Uterus (tissue), 2 donors: ENCODE data around the gene PRODH2.

Experiments
- POLR2A ChIP-seq, 2 donors: fragments of 450-650 bp; IDR thresholded peaks; one replicate each; pipeline ENCODE4 v1.6.1; 2016; ENCODE audit warnings: antibody characterized with exemption in 2 of 2, mild to moderate bottlenecking in 1 of 2, moderate library complexity in 1 of 2
- TF ChIP-seq, protein P1 (sequence below), 4 experiments: fragments of 200-600 bp in 2 of 4; fragments of 450-650 bp in 2 of 4; sonication (generic) in 2 of 4; IDR thresholded peaks; one replicate each; pipeline ENCODE4 v1.5.1; 2016 to 2019; ENCODE audit warnings: antibody characterized with exemption in 4 of 4, mild to moderate bottlenecking in 2 of 4, moderate library complexity in 1 of 4

DNA sequence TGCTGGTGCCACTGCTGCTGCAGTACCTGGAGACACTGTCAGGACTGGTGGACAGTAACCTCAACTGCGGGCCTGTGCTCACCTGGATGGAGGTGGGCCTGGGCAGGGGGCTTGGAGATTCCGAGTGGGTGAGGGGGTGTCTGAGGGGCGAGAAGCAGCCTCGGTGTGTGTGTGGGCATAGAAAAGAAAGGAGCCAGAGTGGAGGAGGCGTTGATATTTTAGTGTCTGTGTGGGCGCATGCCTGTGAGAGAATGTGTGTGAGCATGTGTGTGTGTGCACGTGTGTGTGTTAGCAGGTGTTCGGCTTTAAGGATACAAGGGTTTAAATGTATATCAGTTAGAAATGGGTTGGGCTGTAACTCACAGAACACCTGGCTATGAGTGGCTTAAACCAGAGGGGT lies 33.6 kb downstream of the PRODH2 start:
- TF ChIP-seq, protein P1, sequence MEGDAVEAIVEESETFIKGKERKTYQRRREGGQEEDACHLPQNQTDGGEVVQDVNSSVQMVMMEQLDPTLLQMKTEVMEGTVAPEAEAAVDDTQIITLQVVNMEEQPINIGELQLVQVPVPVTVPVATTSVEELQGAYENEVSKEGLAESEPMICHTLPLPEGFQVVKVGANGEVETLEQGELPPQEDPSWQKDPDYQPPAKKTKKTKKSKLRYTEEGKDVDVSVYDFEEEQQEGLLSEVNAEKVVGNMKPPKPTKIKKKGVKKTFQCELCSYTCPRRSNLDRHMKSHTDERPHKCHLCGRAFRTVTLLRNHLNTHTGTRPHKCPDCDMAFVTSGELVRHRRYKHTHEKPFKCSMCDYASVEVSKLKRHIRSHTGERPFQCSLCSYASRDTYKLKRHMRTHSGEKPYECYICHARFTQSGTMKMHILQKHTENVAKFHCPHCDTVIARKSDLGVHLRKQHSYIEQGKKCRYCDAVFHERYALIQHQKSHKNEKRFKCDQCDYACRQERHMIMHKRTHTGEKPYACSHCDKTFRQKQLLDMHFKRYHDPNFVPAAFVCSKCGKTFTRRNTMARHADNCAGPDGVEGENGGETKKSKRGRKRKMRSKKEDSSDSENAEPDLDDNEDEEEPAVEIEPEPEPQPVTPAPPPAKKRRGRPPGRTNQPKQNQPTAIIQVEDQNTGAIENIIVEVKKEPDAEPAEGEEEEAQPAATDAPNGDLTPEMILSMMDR (IDR thresholded peaks at IDR 0.05), result no peak
- no peak for TF ChIP-seq POLR2A (IDR thresholded peaks at IDR 0.05)
